Measurements from ENCODE around the gene TMEM62. TPM values are rescaled to one million over a fixed set of nuclear protein-coding genes. Genes with fewer than 3 reads are reported as not detected.

Gene TMEM62
- total and polyA plus RNA-seq, 3 experiments from 2014 or later, result 11.2 to 18.1 (median 13.2) TPM

DNA sequence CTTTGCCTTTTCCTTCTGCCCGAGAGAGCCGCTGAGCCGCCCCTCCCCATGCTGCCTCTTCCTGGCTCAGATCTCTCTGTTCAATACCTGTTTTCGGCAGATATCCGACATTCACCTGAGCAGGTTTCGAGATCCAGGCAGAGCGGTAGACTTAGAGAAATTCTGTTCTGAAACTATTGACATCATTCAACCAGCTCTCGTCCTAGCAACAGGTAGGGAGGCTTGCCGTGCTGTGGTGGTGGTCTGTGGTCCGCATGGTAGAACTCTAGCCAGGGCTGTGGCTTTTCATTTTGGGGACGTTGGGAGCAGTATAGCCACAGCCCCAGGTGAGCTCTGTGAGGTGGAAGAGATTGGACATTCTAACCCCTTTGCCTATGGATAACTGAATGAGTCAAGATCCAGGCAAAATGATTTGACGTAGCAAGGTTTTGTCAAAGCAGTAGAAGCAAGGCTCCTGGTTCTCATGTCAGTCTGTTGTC is 810 bp downstream of the TMEM62 start:
- H3K27me3 Mint-ChIP-seq, result peaks cover 0 to 3% of the 10 kb centered on the region in 2 donors
- peak in 1 of 5 donors; percentile 48 for DNase-seq
- peaks cover 15% of the 10 kb centered on the region for H3K36me3 ChIP-seq (ENCODE audit: insufficient read depth, low read length)
- H3K9me3 ChIP-seq (ENCODE audit: low read length), result no peaks in the 10 kb centered on the region
- H3K27ac ChIP-seq (ENCODE audit: low read depth, low read length), result peak overlapping the region; percentile 79
- ChIA-PET CTCF (no interaction called here), POLR2A (interaction anchor here (0.8 kb wide), 1 partner anchor 861 kb away, joined by 3 read pairs; no protein-coding TSS in a partner anchor)
- peak overlapping the region; percentile 33 to 97 (median 94) for H3K27ac Mint-ChIP-seq
- peak overlapping the region; percentile 92 for H3K4me3 ChIP-seq (ENCODE audit: low read length)
- no peaks in the 10 kb centered on the region for H3K9me3 Mint-ChIP-seq
- H3K4me1 Mint-ChIP-seq, result peaks cover 25 to 38% (median 27%) of the 10 kb centered on the region in 3 donors
- peak overlapping the region; percentile 89 to 98 (median 94) for H3K4me3 Mint-ChIP-seq
- H3K27me3 ChIP-seq (ENCODE audit: insufficient read depth, low read length, poor library complexity, severe bottlenecking), result no peaks in the 10 kb centered on the region
- peaks cover 26% of the 10 kb centered on the region for H3K4me1 ChIP-seq (ENCODE audit: insufficient read depth, low read length)
- H3K36me3 Mint-ChIP-seq, result peaks cover 5 to 40% (median 6%) of the 10 kb centered on the region in 3 donors

DNA sequence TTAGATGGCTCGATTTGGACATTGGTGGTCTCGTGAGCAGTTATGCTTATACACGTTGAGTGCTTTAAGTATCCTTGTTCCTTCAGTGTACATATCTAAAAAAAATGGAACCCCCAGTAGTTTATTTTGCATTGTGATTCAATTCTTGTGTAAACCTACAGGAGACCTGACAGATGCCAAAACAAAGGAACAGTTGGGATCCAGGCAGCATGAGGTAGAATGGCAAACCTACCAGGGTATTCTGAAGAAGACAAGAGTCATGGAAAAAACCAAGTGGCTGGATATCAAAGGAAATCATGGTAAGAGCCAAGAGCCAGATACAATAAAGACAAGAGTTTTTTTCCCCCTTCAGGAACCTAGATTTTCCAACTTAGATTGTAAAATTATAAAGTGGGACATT is 2.0 kb downstream of the TMEM62 start:
- POLR2A ChIA-PET, result no interaction called here
- Histone ChIP-seq H3K27ac (ENCODE audit: low read depth, low read length) (no peak overlapping the region), H3K9me3 (ENCODE audit: low read length) (no peaks in the 10 kb centered on the region), H3K27me3 (ENCODE audit: insufficient read depth, low read length, poor library complexity, severe bottlenecking) (no peaks in the 10 kb centered on the region), H3K36me3 (ENCODE audit: insufficient read depth, low read length) (peaks cover 18% of the 10 kb centered on the region), H3K4me3 (ENCODE audit: low read length) (no peak overlapping the region), H3K4me1 (ENCODE audit: insufficient read depth, low read length) (peaks cover 26% of the 10 kb centered on the region)
- Mint-ChIP-seq H3K27me3 (no peaks in the 10 kb centered on the region), H3K27ac (peak overlapping the region in 5 of 8 donors; percentile 15 to 79 (median 33)), H3K4me3 (peak overlapping the region in 3 of 7 donors; percentile 0 to 98 (median 19)), H3K4me1 (peaks cover 25 to 38% (median 27%) of the 10 kb centered on the region in 3 donors), H3K36me3 (peaks cover 0 to 52% (median 13%) of the 10 kb centered on the region in 3 donors), H3K9me3 (no peaks in the 10 kb centered on the region)
- no peak for DNase-seq
- CTCF ChIA-PET, result no interaction called here

DNA sequence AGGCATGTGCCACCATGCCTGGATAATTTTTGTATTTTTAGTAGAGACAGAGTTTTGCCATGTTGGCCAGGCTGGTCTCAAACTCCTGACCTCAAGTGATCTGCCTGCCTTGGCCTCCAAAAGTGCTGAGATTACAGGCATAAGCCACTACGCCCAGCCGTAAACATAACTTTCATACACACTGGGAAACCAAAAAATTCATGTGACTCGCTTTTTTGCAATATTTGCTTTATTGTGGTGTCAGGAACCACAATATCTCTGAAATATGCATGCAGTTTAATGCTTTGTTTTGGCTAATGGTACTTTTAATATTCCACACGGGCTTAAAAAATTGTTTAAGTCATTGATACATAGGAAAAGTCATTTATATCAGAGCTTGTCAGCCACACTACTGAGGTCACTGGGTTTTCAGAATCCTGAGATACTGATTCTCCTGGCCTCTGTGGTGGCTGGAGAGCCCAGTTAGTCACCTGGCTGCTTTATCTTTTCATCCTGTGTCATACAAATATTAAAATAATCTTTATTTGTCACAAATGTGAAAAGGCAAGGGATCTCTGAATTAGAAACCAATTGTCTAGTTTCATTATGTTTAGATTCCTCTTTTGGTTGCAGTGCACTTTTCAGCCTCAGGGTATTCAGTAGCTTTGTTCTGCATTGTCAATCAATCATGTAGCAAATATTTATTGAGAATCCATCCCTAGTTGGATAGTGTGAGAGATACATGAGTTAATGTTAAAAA is 10.0 kb downstream of the TMEM62 start:
- H3K9me3 ChIP-seq (ENCODE audit: low read length), result no peaks in the 10 kb centered on the region
- ChIA-PET POLR2A (no interaction called here), CTCF (no interaction called here)
- H3K27ac ChIP-seq (ENCODE audit: low read depth, low read length), result no peak overlapping the region
- DNase-seq, result no peak
- Mint-ChIP-seq H3K27ac (peak overlapping the region in 3 of 8 donors; percentile 8 to 59 (median 17)), H3K36me3 (peaks cover 0 to 65% (median 24%) of the 10 kb centered on the region in 3 donors), H3K4me1 (peaks cover 18 to 30% (median 26%) of the 10 kb centered on the region in 3 donors), H3K4me3 (peak overlapping the region in 1 of 7 donors; percentile 20), H3K9me3 (no peaks in the 10 kb centered on the region), H3K27me3 (no peaks in the 10 kb centered on the region)
- H3K4me1 ChIP-seq (ENCODE audit: insufficient read depth, low read length), result peaks cover 14% of the 10 kb centered on the region
- H3K4me3 ChIP-seq (ENCODE audit: low read length), result no peak overlapping the region
- H3K36me3 ChIP-seq (ENCODE audit: insufficient read depth, low read length), result peaks cover 12% of the 10 kb centered on the region
- no peaks in the 10 kb centered on the region for H3K27me3 ChIP-seq (ENCODE audit: insufficient read depth, low read length, poor library complexity, severe bottlenecking)

DNA sequence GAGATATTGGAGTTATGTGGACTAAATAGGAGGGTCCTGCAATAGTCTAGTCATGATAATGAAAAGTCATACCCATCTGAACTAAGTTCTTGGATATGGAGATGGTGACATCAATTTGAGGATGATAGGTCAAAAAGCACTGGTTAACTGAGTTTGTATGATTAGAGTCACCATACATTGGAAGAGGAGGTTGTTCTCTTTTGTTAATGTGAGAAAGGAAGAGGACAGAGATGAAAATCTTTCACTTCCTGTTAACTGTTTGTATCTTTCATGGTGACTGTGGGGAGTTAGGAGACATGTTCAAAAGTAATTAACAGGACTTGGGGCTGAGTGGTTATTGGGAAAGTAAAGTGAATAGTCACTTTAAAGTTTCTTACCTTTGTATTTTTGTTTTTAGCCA is 11.1 kb downstream of the TMEM62 start:
- Mint-ChIP-seq H3K9me3 (no peaks in the 10 kb centered on the region), H3K27ac (peak overlapping the region in 3 of 8 donors; percentile 7 to 56 (median 8)), H3K27me3 (no peaks in the 10 kb centered on the region), H3K36me3 (peaks cover 3 to 66% (median 21%) of the 10 kb centered on the region in 3 donors), H3K4me3 (no peak overlapping the region), H3K4me1 (peaks cover 18 to 30% (median 26%) of the 10 kb centered on the region in 3 donors)
- ChIA-PET POLR2A (no interaction called here), CTCF (no interaction called here)
- no peak for DNase-seq
- H3K36me3 ChIP-seq (ENCODE audit: insufficient read depth, low read length), result peaks cover 12% of the 10 kb centered on the region
- peaks cover 14% of the 10 kb centered on the region for H3K4me1 ChIP-seq (ENCODE audit: insufficient read depth, low read length)
- no peaks in the 10 kb centered on the region for H3K27me3 ChIP-seq (ENCODE audit: insufficient read depth, low read length, poor library complexity, severe bottlenecking)
- no peak overlapping the region for H3K4me3 ChIP-seq (ENCODE audit: low read length)
- H3K27ac ChIP-seq (ENCODE audit: low read depth, low read length), result no peak overlapping the region
- H3K9me3 ChIP-seq (ENCODE audit: low read length), result no peaks in the 10 kb centered on the region

DNA sequence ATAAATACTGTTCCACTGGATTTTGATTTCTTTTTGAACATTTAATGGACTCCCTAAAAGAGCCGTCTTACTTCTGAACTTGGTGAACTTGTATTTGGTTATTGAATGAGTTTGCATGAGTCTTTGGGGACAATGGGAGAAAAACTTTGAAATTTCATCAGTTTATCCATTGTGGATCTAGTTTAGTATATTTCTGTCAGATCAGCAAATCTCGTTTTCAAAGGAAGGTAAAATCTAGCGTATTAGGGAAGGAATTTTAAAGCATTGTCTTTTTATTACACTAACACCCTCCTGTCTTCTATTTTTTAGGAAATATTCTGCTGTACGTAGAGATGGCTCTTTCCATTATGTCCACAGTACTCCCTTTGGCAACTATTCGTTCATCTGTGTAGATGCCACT is 12.8 kb downstream of the TMEM62 start:
- Mint-ChIP-seq H3K4me3 (no peak overlapping the region), H3K36me3 (peaks cover 3 to 58% (median 10%) of the 10 kb centered on the region in 3 donors), H3K27ac (peak overlapping the region in 1 of 8 donors; percentile 48), H3K4me1 (peaks cover 18 to 30% (median 26%) of the 10 kb centered on the region in 3 donors), H3K27me3 (no peaks in the 10 kb centered on the region), H3K9me3 (no peaks in the 10 kb centered on the region)
- H3K27me3 ChIP-seq (ENCODE audit: insufficient read depth, low read length, poor library complexity, severe bottlenecking), result no peaks in the 10 kb centered on the region
- H3K36me3 ChIP-seq (ENCODE audit: insufficient read depth, low read length), result peaks cover 6% of the 10 kb centered on the region
- H3K4me1 ChIP-seq (ENCODE audit: insufficient read depth, low read length), result peaks cover 14% of the 10 kb centered on the region
- no peak overlapping the region for H3K4me3 ChIP-seq (ENCODE audit: low read length)
- no peaks in the 10 kb centered on the region for H3K9me3 ChIP-seq (ENCODE audit: low read length)
- no peak overlapping the region for H3K27ac ChIP-seq (ENCODE audit: low read depth, low read length)
- DNase-seq, result no peak
- POLR2A ChIA-PET, result no interaction called here
- CTCF ChIA-PET, result no interaction called here

DNA sequence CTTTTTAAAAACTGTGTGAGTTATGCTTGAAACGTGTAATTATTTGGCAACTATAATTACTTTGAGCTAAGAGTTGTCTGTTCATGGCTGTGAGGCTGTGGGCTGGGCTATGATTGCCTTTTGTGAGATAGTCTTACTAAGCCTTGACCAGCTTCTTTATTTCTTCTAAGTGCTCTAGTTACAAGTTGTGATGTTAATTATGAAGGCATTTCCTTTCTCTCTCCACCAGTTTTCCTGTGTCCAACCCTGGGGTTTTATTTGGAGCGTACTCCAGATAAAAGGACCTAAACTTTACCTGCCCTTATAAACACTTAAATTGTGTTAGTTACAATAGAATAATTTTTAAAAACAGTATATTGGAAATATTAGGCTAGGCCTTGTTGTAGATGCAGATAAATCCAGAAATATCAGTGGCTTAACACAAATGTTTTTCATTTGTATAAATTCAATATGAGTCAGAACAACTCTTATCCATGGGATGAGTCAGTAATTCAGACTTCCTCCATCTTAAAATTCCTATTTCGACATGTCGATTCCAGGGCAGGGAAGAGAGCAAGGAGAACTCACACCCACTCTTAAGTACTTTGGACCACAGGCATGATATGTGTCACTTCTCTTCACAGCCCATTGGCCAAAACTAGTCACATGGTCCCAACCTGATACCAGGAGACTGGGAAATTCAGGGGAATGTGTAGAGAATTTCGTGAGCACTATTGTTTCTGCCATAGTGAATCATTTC is 17.0 kb downstream of the TMEM62 start:
- no peak overlapping the region for H3K27ac ChIP-seq (ENCODE audit: low read depth, low read length)
- peaks cover 6% of the 10 kb centered on the region for H3K36me3 ChIP-seq (ENCODE audit: insufficient read depth, low read length)
- POLR2A ChIA-PET, result no interaction called here

DNA sequence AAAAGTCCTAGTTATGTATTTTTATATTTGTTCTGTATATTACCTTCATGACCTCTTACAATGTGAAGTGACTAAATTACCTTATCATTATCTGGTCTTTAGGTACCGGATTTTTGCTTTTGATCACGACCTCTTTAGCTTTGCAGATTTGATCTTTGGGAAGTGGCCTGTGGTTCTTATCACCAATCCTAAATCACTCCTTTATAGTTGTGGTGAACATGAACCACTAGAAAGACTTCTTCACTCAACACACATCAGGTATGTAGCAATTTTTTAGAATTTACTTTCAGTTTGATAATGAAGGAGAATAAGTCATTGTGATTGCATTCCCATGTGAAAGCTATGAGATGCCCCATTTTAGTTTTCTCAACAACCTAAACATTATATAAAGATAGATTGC is 18.3 kb downstream of the TMEM62 start:
- POLR2A ChIA-PET, result no interaction called here
- peaks cover 6% of the 10 kb centered on the region for H3K36me3 ChIP-seq (ENCODE audit: insufficient read depth, low read length)

More for the DNA sequence above, 17.0 kb downstream of the TMEM62 start:
- Mint-ChIP-seq H3K36me3 (peaks cover 3 to 69% (median 12%) of the 10 kb centered on the region in 3 donors), H3K27me3 (no peaks in the 10 kb centered on the region), H3K4me1 (peaks cover 11 to 20% (median 17%) of the 10 kb centered on the region in 3 donors), H3K9me3 (no peaks in the 10 kb centered on the region), H3K27ac (no peak overlapping the region), H3K4me3 (no peak overlapping the region)
- CTCF ChIA-PET, result no interaction called here
- H3K9me3 ChIP-seq (ENCODE audit: low read length), result no peaks in the 10 kb centered on the region
- H3K4me3 ChIP-seq (ENCODE audit: low read length), result no peak overlapping the region
- no peak for DNase-seq
- peaks cover 3% of the 10 kb centered on the region for H3K4me1 ChIP-seq (ENCODE audit: insufficient read depth, low read length)
- H3K27me3 ChIP-seq (ENCODE audit: insufficient read depth, low read length, poor library complexity, severe bottlenecking), result no peaks in the 10 kb centered on the region

More for the DNA sequence above, 18.3 kb downstream of the TMEM62 start:
- H3K9me3 ChIP-seq (ENCODE audit: low read length), result no peaks in the 10 kb centered on the region
- no peak overlapping the region for H3K4me3 ChIP-seq (ENCODE audit: low read length)
- H3K27ac ChIP-seq (ENCODE audit: low read depth, low read length), result no peak overlapping the region
- H3K4me1 ChIP-seq (ENCODE audit: insufficient read depth, low read length), result peaks cover 3% of the 10 kb centered on the region
- H3K36me3 Mint-ChIP-seq, result peaks cover 3 to 67% (median 16%) of the 10 kb centered on the region in 3 donors
- no peaks in the 10 kb centered on the region for H3K27me3 Mint-ChIP-seq
- DNase-seq, result peak in 2 of 5 donors; percentile 67 to 74
- no peaks in the 10 kb centered on the region for H3K27me3 ChIP-seq (ENCODE audit: insufficient read depth, low read length, poor library complexity, severe bottlenecking)
- H3K4me3 Mint-ChIP-seq, result peak overlapping the region in 4 of 7 donors; percentile 4 to 29 (median 6)
- no peaks in the 10 kb centered on the region for H3K9me3 Mint-ChIP-seq
- peaks cover 9 to 20% (median 12%) of the 10 kb centered on the region in 3 donors for H3K4me1 Mint-ChIP-seq
- CTCF ChIA-PET, result interaction anchor here (0.6 kb wide), 1 partner anchor 43 kb away, joined by 3 read pairs; no protein-coding TSS in a partner anchor
- peak overlapping the region in 6 of 8 donors; percentile 4 to 72 (median 57) for H3K27ac Mint-ChIP-seq

Data from CD8-positive, alpha-beta memory T cell (primary cell).